Transverse colon (tissue), 4 donors: ENCODE data around the gene ARID3B. TPM values are rescaled to one million over a fixed set of nuclear protein-coding genes. Genes with fewer than 3 reads are reported as not detected.

ENCODE experiments used
- DNase-seq: peaks from one replicate; pipeline ENCODE4 v3.0.0-alpha.2; 2019
- H3K27ac ChIP-seq, 4 donors: fragments of 200-600 bp; sonication (generic); 2 replicates each; pipeline ENCODE4 v1.5.1; 2016 to 2018; ENCODE audit warnings: inconsistent platforms in 4 of 4
- H3K27me3 ChIP-seq: fragments of 200-600 bp; sonication (generic); 2 replicates; pipeline ENCODE4 v1.5.1; 2017; ENCODE audit warnings: inconsistent platforms
- H3K36me3 ChIP-seq, 4 donors: fragments of 200-600 bp; sonication (generic); 2 replicates each; pipeline ENCODE4 v1.5.1; 2017 to 2019; ENCODE audit warnings: inconsistent platforms in 4 of 4
- H3K4me1 ChIP-seq, 4 donors: fragments of 200-600 bp; sonication (generic); 2 replicates each; pipeline ENCODE4 v1.5.1; 2017 to 2020; ENCODE audit warnings: inconsistent platforms in 4 of 4
- H3K4me3 ChIP-seq, 4 donors: fragments of 200-600 bp; sonication (generic); 1 replicate in 1 of 4; 2 replicates in 3 of 4; pipeline versions ENCODE4 v1.5.1 to v1.6.1; 2017 to 2019; ENCODE audit warnings: inconsistent platforms in 4 of 4
- H3K9me3 ChIP-seq, 2 donors: fragments of 200-600 bp; sonication (generic); 2 replicates each; pipeline ENCODE4 v1.5.1; 2017 to 2019; ENCODE audit warnings: inconsistent platforms in 2 of 2
- EP300 ChIP-seq: sonication (generic); formaldehyde crosslinking; IDR thresholded peaks from one replicate; pipeline ENCODE4 v1.6.1; 2017; ENCODE audit warnings: antibody characterized with exemption, low read depth
- POLR2A ChIP-seq: fragments of 450-650 bp; IDR thresholded peaks from one replicate; pipeline ENCODE4 v1.6.1; 2016; ENCODE audit warnings: antibody characterized with exemption, mild to moderate bottlenecking, moderate library complexity
- POLR2AphosphoS5 ChIP-seq, 3 donors: sonication (generic); formaldehyde crosslinking; IDR thresholded peaks; one replicate each; pipeline ENCODE4 v1.6.1; 2016; ENCODE audit warnings: antibody characterized with exemption in 3 of 3
- WGBS, 2 donors: methylation state at CpG; one replicate each; pipeline ENCODE4 v1.1.5; 2018; ENCODE audit warnings: low coverage in 1 of 2; 5-methylcytosine and 5-hydroxymethylcytosine counted together
- in situ Hi-C, 4 donors: fragments of 200-750 bp; cut with MboI; loops; one replicate each; pipeline versions ENCODE4 v1.15.0 to v1.15.1; 2017; ENCODE audit warnings: low sequenced_read_pairs in 3 of 4, low pct_ligation_motif_present in 1 of 4, low pct_unique_long_range_greater_than_20kb in 1 of 4
- intact Hi-C: fragments of 100-400 bp; cut with DNase I; formaldehyde crosslinking; loops from one replicate; pipeline ENCODE4 v1.15.1; 2023; ENCODE audit warnings: low total_unique reads
- total RNA-seq, 4 donors: library from RNA; depleted of rRNA; stranded (reverse); fragments of >200 nt; gene quantifications; one replicate each; pipeline ENCODE4 v1.1.0, GENCODE V29; 2016
- TF ChIP-seq, protein P1 (sequence below), 5 experiments: fragments of 200-600 bp in 3 of 5; fragments of 450-650 bp in 2 of 5; sonication (generic) in 3 of 5; IDR thresholded peaks; 1 replicate in 2 of 5; 2 replicates in 3 of 5; pipeline ENCODE4 v1.5.1; 2016 to 2017; ENCODE audit warnings: antibody characterized with exemption in 5 of 5, inconsistent platforms in 3 of 5, mild to moderate bottlenecking in 2 of 5, moderate library complexity in 1 of 5

Gene ARID3B
- total RNA-seq, 4 donors from 2014 or later = 9.6 to 25.8 (median 12.5) TPM

DNA sequence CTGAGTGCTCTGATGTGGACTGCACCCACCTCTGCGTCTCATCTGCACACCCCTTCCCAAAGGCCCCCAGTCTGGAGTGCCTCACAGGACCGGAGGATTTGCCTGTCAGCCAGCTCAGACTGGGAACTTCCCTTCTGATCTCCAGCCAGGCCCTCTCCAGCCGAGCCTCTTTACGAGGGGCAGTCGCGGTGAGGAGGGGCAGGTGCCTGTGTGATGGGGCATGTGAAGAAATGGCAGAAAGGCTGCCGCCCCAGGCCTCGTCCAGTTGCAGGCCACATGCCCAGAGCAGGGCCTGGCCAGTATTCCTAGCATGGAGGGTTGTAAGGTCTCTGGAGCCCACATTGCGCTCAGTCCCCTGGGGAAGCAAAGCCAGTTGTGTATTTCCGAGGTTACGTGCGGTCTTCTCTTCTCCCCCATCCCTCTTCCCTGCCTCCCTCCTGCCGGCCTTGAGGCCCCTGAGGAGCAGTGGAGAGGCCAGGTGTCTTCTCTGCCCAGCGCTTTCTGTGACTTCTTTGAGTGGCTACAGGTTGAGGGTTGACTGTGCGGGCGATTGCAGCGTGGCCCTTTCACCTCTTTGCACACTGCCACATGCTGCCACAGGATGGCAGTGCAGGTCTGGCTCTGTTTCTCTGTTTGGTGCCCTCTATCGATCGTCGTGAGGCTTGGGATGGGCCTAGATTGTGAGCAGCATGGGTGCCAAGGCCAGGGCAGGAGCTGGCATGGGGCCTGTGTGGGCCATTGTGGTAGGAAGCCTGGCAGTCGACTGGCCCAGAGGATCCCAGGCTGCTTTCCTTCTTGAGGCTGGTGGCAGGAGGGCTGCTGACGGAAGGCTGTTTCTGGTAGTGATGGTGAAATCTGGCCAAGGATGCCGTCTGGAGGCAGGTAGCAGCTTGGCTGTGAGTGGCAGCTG is 79.9 kb downstream of the ARID3B start:
- Histone ChIP-seq H3K27me3 (no peaks in the 10 kb centered on the region), H3K9me3 (no peaks in the 10 kb centered on the region), H3K4me1 (peaks cover 24 to 30% (median 26%) of the 10 kb centered on the region in 4 donors), H3K4me3 (no peak overlapping the region), H3K36me3 (peaks cover 0 to 53% (median 24%) of the 10 kb centered on the region in 4 donors), H3K27ac (no peak overlapping the region)
- intact Hi-C loops (loop anchor here (10.0 kb wide), 1 partner anchor 236 kb away; no protein-coding TSS in a partner anchor), in situ Hi-C loops (no loop called here)
- peak; percentile 78 for DNase-seq
- no peak for TF ChIP-seq POLR2A
- TF ChIP-seq POLR2AphosphoS5 (IDR thresholded peaks at IDR 0.05) = peak in 1 of 3 donors; percentile 37
- no peak for TF ChIP-seq EP300
- TF ChIP-seq, protein P1, sequence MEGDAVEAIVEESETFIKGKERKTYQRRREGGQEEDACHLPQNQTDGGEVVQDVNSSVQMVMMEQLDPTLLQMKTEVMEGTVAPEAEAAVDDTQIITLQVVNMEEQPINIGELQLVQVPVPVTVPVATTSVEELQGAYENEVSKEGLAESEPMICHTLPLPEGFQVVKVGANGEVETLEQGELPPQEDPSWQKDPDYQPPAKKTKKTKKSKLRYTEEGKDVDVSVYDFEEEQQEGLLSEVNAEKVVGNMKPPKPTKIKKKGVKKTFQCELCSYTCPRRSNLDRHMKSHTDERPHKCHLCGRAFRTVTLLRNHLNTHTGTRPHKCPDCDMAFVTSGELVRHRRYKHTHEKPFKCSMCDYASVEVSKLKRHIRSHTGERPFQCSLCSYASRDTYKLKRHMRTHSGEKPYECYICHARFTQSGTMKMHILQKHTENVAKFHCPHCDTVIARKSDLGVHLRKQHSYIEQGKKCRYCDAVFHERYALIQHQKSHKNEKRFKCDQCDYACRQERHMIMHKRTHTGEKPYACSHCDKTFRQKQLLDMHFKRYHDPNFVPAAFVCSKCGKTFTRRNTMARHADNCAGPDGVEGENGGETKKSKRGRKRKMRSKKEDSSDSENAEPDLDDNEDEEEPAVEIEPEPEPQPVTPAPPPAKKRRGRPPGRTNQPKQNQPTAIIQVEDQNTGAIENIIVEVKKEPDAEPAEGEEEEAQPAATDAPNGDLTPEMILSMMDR (IDR thresholded peaks at IDR 0.05) = peak; percentile 64 to 93 (median 80)
- WGBS, 2 donors = 51 to 57% methylated on average over 4 to 23 of the region's 23 CpGs

DNA sequence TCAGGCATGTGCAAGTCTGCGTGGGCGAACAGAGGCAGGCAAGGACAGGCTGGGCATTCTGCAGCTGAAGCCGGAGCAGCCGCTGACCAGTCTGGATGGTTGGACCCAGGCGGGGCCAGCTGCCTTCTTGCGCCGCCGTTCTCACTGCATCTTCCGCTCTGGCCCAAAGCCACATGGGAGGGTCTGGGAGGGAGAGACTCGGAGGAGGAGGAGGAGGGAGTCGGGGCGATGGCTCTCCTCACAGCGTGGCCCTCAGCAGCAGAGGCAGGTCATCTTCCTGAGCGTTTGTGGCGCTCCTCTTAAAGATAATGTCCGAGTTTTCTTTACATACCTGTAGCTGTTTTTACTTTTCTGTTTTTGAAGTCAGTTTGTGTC is 80.5 kb downstream of the ARID3B start:
- peaks cover 0 to 59% (median 27%) of the 10 kb centered on the region in 4 donors for H3K36me3 ChIP-seq
- no peak overlapping the region for H3K4me3 ChIP-seq
- in situ Hi-C loops (no loop called here), intact Hi-C loops (loop anchor here (10.0 kb wide), 1 partner anchor 237 kb away; no protein-coding TSS in a partner anchor)
- H3K9me3 ChIP-seq = no peaks in the 10 kb centered on the region
- H3K27ac ChIP-seq = no peak overlapping the region
- WGBS, 2 donors = 82 to 92% methylated on average over 10 to 16 of the region's 16 CpGs
- H3K4me1 ChIP-seq = peaks cover 23 to 28% (median 25%) of the 10 kb centered on the region in 4 donors
- no peaks in the 10 kb centered on the region for H3K27me3 ChIP-seq
- no peak for TF ChIP-seq POLR2AphosphoS5 (IDR thresholded peaks at IDR 0.05)
- TF ChIP-seq POLR2A = no peak
- TF ChIP-seq, protein P1 (IDR thresholded peaks at IDR 0.05) = no peak
- TF ChIP-seq EP300 = no peak
- no peak for DNase-seq

DNA sequence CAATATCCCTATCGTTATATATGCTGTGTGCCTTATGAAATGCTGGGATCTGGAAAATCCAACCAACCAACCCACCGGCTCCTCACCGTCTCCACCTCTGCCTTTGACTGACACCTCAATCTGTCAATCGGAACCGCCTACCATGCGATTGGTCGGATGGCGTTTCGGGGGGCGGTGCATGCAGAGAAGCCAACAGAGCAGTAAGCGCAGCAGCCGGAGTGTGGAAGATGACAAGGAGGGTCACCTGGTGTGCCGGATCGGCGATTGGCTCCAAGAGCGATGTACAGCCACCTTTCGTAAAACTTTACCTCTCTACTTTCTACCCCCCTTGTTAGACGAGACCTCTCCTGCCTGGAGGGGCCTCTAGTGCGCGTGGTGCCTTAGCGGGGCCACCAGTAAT is 80.9 kb downstream of the ARID3B start:
- Histone ChIP-seq H3K27me3 (no peaks in the 10 kb centered on the region), H3K4me1 (peaks cover 19 to 24% (median 22%) of the 10 kb centered on the region in 4 donors), H3K36me3 (peaks cover 0 to 63% (median 28%) of the 10 kb centered on the region in 4 donors), H3K9me3 (no peaks in the 10 kb centered on the region), H3K4me3 (no peak overlapping the region), H3K27ac (no peak overlapping the region)
- DNase-seq = no peak
- in situ Hi-C loops = no loop called here
- 90 to 92% methylated on average over 10 to 21 of the region's 21 CpGs for WGBS, 2 donors
- TF ChIP-seq, protein P1 (IDR thresholded peaks at IDR 0.05) = no peak
- no peak for TF ChIP-seq POLR2A
- TF ChIP-seq EP300 = no peak
- TF ChIP-seq POLR2AphosphoS5 (IDR thresholded peaks at IDR 0.05) = no peak
- intact Hi-C loops = loop anchor here (10.0 kb wide), 1 partner anchor 237 kb away; no protein-coding TSS in a partner anchor

DNA sequence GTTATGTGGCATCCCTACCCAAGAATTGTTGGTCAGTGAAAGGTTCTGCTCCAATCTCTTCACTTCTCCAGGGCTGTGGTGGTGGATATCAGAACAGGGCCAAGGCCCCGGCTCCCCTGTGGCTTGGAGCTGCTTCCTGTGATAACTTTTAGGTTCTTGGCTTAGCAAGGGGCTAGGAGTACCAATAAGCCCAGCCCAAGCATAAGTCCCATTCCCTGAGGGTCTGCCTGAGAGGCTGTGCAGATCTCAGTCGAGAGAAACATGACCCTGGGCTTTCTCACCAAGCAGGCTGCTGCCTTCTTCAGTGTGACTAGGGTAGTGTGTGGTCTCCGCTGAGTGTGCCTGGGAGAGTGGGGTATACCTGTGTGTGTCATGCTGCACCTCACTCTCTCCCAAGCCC is 81.7 kb downstream of the ARID3B start:
- Histone ChIP-seq H3K36me3 (peaks cover 0 to 68% (median 30%) of the 10 kb centered on the region in 4 donors), H3K4me3 (no peak overlapping the region), H3K27ac (no peak overlapping the region), H3K4me1 (peaks cover 11 to 16% (median 13%) of the 10 kb centered on the region in 4 donors), H3K9me3 (no peaks in the 10 kb centered on the region), H3K27me3 (no peaks in the 10 kb centered on the region)
- DNase-seq = no peak
- WGBS, 2 donors = 93% methylated on average over 3 of the region's 3 CpGs; no CpG with 5 or more reads in 1 of the 2 donors
- intact Hi-C loops (loop anchor here (10.0 kb wide), 1 partner anchor 238 kb away; no protein-coding TSS in a partner anchor), in situ Hi-C loops (no loop called here)
- TF ChIP-seq EP300 (no peak), POLR2A (no peak), POLR2AphosphoS5 (IDR thresholded peaks at IDR 0.05) (no peak)
